Activated B cell treated with CpG ODN at 0.5 μM for 24 hours (primary cell): ENCODE results near the gene SFTPB. TPM values are rescaled to one million over a fixed set of nuclear protein-coding genes. Genes with fewer than 3 reads are reported as not detected.
"Not testable (repeated sequence)": the region's sequence is repeated elsewhere in the genome, so short reads cannot be mapped to it uniquely, and the experiment has no call there.

Experiments used
- ATAC-seq: fragments of 200-7000 bp; cut with Tn5 transposase; one replicate; pipeline ENCODE4 v1.10.0; 2021; ENCODE audit warnings: low read depth, mild to moderate bottlenecking, moderate library complexity
- CTCF ChIA-PET: fragments of 350-600 bp; sonication (Branson Sonifier 250); formaldehyde crosslinking; loops from one replicate; lab custom pipeline; 2021; ENCODE audit warnings: antibody characterized with exemption; lab: Charles Lee
- POLR2A ChIA-PET: fragments of 350-600 bp; sonication (Branson Sonifier 250); formaldehyde crosslinking; loops from one replicate; lab custom pipeline; 2021; ENCODE audit warnings: antibody characterized with exemption; lab: Charles Lee
- DNase-seq: peaks from one replicate; pipeline ENCODE4 v3.0.0; 2022
- H3K27ac Mint-ChIP-seq: one replicate; pipeline ENCODE4 v1.8.0; 2020; ENCODE audit warnings: mixed read lengths
- H3K27me3 Mint-ChIP-seq: one replicate; pipeline ENCODE4 v1.8.0; 2021; ENCODE audit warnings: mixed read lengths
- H3K36me3 Mint-ChIP-seq: one replicate; pipeline ENCODE4 v1.8.0; 2021; ENCODE audit warnings: low read depth, mixed read lengths
- H3K4me1 Mint-ChIP-seq: one replicate; pipeline ENCODE4 v1.8.0; 2021; ENCODE audit warnings: mixed read lengths
- H3K4me3 Mint-ChIP-seq: one replicate; pipeline ENCODE4 v1.8.0; 2020; ENCODE audit warnings: mild to moderate bottlenecking, mixed read lengths
- H3K9me3 Mint-ChIP-seq: one replicate; pipeline ENCODE4 v1.8.0; 2020; ENCODE audit warnings: mixed read lengths
- intact Hi-C: fragments of 100-400 bp; cut with micrococcal nuclease; formaldehyde crosslinking; loops from one replicate; pipeline ENCODE4 v1.15.1; 2024
- total RNA-seq: library from RNA; stranded (reverse); gene quantifications from 2 replicates; pipeline ENCODE4 v1.2.3, GENCODE V29; 2022
- TF ChIP-seq, protein P1 (sequence below): fragments of 200-600 bp; IDR thresholded peaks from one replicate; pipeline ENCODE4 v1.8.0; 2022; ENCODE audit warnings: antibody characterized with exemption, mild to moderate bottlenecking

The SFTPB gene
- total RNA-seq, 1 donor from 2014 or later, result not detected

DNA sequence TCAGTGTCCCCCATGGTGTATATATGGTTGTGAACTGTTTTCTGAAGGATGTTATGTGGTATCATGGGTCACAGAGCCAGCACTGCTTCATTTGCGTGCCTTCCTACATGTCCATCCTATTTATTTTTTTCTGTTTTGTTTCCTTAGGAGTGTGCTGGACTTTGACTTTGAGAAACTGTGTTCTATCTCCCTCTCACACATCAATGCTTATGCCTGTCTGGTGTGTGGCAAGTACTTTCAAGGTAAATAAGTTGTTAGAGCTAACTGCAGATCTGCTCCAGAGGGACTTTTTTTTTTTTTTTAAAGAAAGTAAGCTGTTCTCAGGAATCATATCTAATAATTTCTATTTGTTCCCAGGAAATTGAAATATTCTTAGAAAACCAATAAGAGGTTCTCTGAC lies 46.7 kb downstream of the SFTPB start:
- Mint-ChIP-seq H3K27me3 (no peaks in the 10 kb centered on the region), H3K9me3 (no peaks in the 10 kb centered on the region), H3K27ac (no peak overlapping the region), H3K4me1 (peaks cover 23% of the 10 kb centered on the region), H3K4me3 (no peak overlapping the region), H3K36me3 (peaks cover 63% of the 10 kb centered on the region)
- no peak for ATAC-seq
- ChIA-PET CTCF (interaction anchor here (5.3 kb wide), 1 partner anchor 16 kb away, joined by 26 read pairs; no protein-coding TSS in a partner anchor), POLR2A (no interaction called here)
- TF ChIP-seq, protein P1, sequence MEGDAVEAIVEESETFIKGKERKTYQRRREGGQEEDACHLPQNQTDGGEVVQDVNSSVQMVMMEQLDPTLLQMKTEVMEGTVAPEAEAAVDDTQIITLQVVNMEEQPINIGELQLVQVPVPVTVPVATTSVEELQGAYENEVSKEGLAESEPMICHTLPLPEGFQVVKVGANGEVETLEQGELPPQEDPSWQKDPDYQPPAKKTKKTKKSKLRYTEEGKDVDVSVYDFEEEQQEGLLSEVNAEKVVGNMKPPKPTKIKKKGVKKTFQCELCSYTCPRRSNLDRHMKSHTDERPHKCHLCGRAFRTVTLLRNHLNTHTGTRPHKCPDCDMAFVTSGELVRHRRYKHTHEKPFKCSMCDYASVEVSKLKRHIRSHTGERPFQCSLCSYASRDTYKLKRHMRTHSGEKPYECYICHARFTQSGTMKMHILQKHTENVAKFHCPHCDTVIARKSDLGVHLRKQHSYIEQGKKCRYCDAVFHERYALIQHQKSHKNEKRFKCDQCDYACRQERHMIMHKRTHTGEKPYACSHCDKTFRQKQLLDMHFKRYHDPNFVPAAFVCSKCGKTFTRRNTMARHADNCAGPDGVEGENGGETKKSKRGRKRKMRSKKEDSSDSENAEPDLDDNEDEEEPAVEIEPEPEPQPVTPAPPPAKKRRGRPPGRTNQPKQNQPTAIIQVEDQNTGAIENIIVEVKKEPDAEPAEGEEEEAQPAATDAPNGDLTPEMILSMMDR, result no peak
- no peak for DNase-seq
- intact Hi-C loops, result no loop called here

DNA sequence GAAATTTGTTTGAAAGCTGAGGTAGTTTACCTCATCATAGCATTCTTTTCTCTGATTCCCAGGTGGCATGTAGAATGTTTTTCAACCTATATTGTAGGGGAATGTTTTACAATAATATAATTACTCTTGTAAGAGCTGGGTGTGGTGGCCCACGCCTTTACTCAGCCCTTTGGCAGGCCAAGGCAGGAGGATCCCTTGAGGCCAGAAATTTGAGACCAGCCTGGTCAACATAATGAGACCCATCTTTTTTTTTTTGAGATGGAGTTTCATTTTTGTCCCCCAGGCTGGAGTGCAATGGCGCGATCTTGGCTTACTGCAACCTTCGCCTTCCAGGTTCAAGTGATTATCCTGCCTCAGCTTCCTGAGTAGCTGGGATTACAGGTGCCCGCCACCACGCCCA lies 48.4 kb downstream of the SFTPB start:
- intact Hi-C loops, result loop anchor here (5.0 kb wide), 3 partner anchors 292 to 823 kb away; partner anchors contain the start of genes KDM3A, POLR1A, PTCD3 and TGOLN2
- no peak overlapping the region for H3K27ac Mint-ChIP-seq
- H3K27me3 Mint-ChIP-seq, result no peaks in the 10 kb centered on the region
- POLR2A ChIA-PET, result interaction anchor here (0.7 kb wide), 2 partner anchors 13 to 28 kb away, joined by 5 to 8 read pairs; no protein-coding TSS in a partner anchor
- TF ChIP-seq, protein P1, result no peak
- H3K36me3 Mint-ChIP-seq, result peaks cover 47% of the 10 kb centered on the region
- no peak overlapping the region for H3K4me3 Mint-ChIP-seq
- CTCF ChIA-PET, result interaction anchor here (5.3 kb wide), 1 partner anchor 17 kb away, joined by 26 read pairs; no protein-coding TSS in a partner anchor
- DNase-seq (no peak), ATAC-seq (no peak)
- no peaks in the 10 kb centered on the region for H3K9me3 Mint-ChIP-seq
- peaks cover 29% of the 10 kb centered on the region for H3K4me1 Mint-ChIP-seq

DNA sequence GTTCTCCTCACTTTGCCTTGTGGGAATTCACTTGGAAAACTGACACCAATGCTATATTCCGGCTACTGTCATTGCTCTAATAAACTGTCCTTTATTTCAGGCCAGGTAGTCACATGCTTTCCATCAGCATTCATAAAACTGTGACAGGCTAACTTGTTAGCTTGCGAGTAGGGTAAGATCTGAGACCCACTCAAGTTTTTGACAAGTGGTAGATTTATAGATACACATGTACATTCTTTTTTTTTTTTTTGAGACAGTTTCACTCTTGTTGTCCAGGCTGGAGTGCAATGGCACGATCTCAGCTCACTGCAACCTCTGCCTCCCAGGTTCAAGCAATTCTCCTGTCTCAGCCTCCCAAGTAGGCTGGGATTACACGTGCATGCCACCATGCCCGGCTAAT lies 50.3 kb downstream of the SFTPB start:
- DNase-seq, H3K27ac Mint-ChIP-seq, ATAC-seq, H3K27me3 Mint-ChIP-seq, CTCF ChIA-PET, H3K9me3 Mint-ChIP-seq: not testable (repeated sequence)
- peak overlapping the region; percentile 96 for H3K4me3 Mint-ChIP-seq
- POLR2A ChIA-PET, result interaction anchor here (0.6 to 2.0 kb wide), 3 partner anchors 29 to 199 kb away, joined by 3 to 6 read pairs (median 5); partner anchors contain the start of genes MAT2A and SH2D6
- peaks cover 30% of the 10 kb centered on the region for H3K4me1 Mint-ChIP-seq
- peaks cover 30% of the 10 kb centered on the region for H3K36me3 Mint-ChIP-seq
- intact Hi-C loops, result loop anchor here (2.0 to 5.0 kb wide), 6 partner anchors 41 to 825 kb away; partner anchors contain the start of genes KDM3A, MAT2A, POLR1A and PTCD3

DNA sequence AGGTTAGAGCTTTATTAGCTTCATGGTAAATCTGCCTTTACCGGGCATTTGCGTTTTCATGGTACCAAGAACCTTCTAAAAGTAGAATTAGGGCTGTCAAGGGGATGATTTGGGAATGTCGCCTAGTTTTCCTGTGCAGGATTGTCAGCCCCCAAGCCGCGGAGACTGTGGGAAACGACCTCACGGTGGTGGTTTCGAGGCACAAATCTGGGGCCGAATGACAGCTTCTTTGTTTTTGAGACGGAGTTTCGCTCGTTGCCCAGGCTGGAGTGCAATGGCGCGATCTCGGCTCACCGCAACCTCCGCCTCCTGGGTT lies 52.6 kb downstream of the SFTPB start:
- ChIA-PET POLR2A (interaction anchor here (0.6 to 1.9 kb wide), 9 partner anchors 8 to 287 kb away, joined by 3 to 15 read pairs (median 4); partner anchors contain the start of genes GGCX, MAT2A, RNF181 and TMEM150A), CTCF (interaction anchor here (1.3 kb wide), 1 partner anchor 9 kb away, joined by 3 read pairs; no protein-coding TSS in a partner anchor)
- ATAC-seq (no peak), DNase-seq (no peak)
- Mint-ChIP-seq H3K36me3 (peaks cover 21% of the 10 kb centered on the region), H3K27me3 (no peaks in the 10 kb centered on the region), H3K9me3 (no peaks in the 10 kb centered on the region), H3K4me1 (peaks cover 41% of the 10 kb centered on the region), H3K27ac (peak overlapping the region; percentile 92), H3K4me3 (peak overlapping the region; percentile 96)
- TF ChIP-seq, protein P1, result no peak
- intact Hi-C loops, result loop anchor here (5.0 kb wide), 3 partner anchors 288 to 827 kb away; partner anchors contain the start of genes KDM3A, POLR1A, PTCD3 and TGOLN2

DNA sequence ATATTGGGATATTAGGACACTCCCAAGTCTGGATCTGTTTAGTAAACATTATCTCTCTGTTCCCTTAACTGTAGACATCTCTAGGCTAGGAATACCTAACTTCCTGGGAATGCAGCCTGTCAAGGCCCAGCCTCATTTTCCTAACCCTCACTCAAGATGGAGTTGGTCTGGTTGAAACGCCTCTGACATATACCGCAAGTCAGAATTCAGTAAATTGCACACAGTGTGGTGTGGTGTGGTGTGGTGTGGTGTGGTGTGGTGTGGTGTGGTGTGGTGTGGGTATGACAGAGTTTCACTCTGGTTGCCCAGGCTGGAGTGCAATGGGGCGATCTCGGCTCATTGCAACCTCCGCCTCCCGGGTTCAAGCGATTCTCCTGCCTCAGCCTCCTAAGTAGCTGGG lies 53.2 kb downstream of the SFTPB start:
- DNase-seq, H3K4me3 Mint-ChIP-seq, H3K27me3 Mint-ChIP-seq, H3K9me3 Mint-ChIP-seq, ATAC-seq: not testable (repeated sequence)
- H3K27ac Mint-ChIP-seq, result peak overlapping the region; percentile 30
- H3K36me3 Mint-ChIP-seq, result peaks cover 25% of the 10 kb centered on the region
- ChIA-PET POLR2A (interaction anchor here (0.6 to 1.9 kb wide), 4 partner anchors 12 to 600 kb away, joined by 3 to 15 read pairs (median 5); partner anchors contain the start of gene TMEM150A), CTCF (interaction anchor here (1.3 kb wide), 1 partner anchor 8 kb away, joined by 3 read pairs; no protein-coding TSS in a partner anchor)
- H3K4me1 Mint-ChIP-seq, result peaks cover 46% of the 10 kb centered on the region
- intact Hi-C loops, result loop anchor here (5.0 kb wide), 4 partner anchors 287 to 828 kb away; partner anchors contain the start of genes IMMT, KDM3A, MRPL35 and POLR1A
